Measurements from ENCODE around the gene ITGA11. TPM values are rescaled to one million over a fixed set of nuclear protein-coding genes. Genes with fewer than 3 reads are reported as not detected.

The ITGA11 gene
- total RNA-seq, 5 donors from 2014 or later (not counting 1 experiment from before 2014, with no cell fraction given) = 0.07 to 0.95 (median 0.18) TPM; not detected in 2

DNA sequence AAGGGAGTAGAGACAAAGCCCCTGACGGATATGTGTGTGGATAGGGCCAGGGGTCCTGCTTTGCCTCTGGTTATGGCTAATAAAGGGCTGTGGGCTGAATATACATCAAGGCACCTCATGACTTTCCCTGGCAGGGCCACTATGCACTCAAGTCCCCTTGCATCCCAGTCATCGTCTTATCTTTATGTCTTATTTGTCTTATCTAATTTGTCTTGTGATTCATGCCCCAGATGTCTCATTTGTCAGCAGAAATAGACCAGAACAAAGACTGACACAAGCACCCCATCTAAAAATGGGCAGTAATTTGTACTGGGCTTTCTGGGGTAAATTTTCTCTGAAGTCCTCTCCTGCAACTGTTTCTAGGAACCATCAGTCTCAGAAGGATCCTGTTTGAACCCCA is 68.6 kb downstream of the ITGA11 start:
- Mint-ChIP-seq H3K9me3 (no peaks in the 10 kb centered on the region), H3K4me1 (peaks cover 0 to 5% (median 2%) of the 10 kb centered on the region in 3 donors), H3K4me3 (no peak overlapping the region), H3K36me3 (no peaks in the 10 kb centered on the region), H3K27ac (no peak overlapping the region), H3K27me3 (peaks cover 4 to 9% of the 10 kb centered on the region in 2 donors)
- peaks cover 0 to 2% of the 10 kb centered on the region in 2 experiments for H3K4me1 ChIP-seq (ENCODE audit: control insufficient read depth in 1 of 2, extremely low read depth in 1 of 2, insufficient read depth in 2 of 2, low read length in 2 of 2)
- H3K27ac ChIP-seq (ENCODE audit: low read length) = no peak overlapping the region
- DNase-seq (no peak), ATAC-seq (replicated peaks in 1 of 4) (no peak)
- no CpG with 5 or more reads among the region's 2 CpGs for WGBS (ENCODE audit: insufficient coverage)
- H3K27me3 ChIP-seq (replicated peaks in 1 of 2; ENCODE audit: control insufficient read depth in 2 of 2, extremely low read depth in 1 of 2, insufficient read depth in 2 of 2, low read length in 1 of 2) = peaks cover 0 to 17% of the 10 kb centered on the region in 2 experiments
- CTCF ChIA-PET = no interaction called here
- no peaks in the 10 kb centered on the region for H3K9me3 ChIP-seq
- no peak overlapping the region for H3K4me3 ChIP-seq (ENCODE audit: control insufficient read depth in 1 of 2, extremely low read depth in 1 of 2, low read length in 1 of 2)
- POLR2A ChIA-PET = no interaction called here
- H3K36me3 ChIP-seq (ENCODE audit: control insufficient read depth in 2 of 2, extremely low read depth in 1 of 2, insufficient read depth in 1 of 2, low read length in 1 of 2) = no peaks in the 10 kb centered on the region

DNA sequence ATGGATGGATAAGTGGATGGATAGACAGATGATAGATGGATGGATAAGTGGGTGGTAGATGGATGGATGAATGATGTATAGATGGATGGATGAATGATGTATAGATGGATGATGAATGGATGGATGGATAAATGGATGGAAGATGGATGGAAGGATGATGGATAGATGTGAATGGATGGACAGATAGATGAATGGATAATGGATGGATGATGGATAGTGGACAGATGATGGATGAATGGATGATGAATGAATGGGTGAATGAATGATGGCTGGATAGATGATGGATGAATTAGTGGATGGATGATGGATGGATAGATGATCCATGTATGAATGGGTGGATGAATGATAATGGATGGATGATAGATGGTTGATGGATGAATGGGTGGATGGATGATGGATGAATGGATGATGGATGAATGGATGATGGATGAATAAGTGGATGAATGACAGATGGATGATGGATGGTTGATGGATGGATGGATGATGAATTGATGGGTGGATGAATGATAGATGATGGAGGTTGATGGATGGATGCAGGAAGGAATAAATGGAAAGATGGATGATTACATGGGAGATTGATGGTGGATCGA is 69.3 kb downstream of the ITGA11 start:
- Histone ChIP-seq H3K27me3 (replicated peaks in 1 of 2; ENCODE audit: control insufficient read depth in 2 of 2, extremely low read depth in 1 of 2, insufficient read depth in 2 of 2, low read length in 1 of 2) (peaks cover 0 to 14% of the 10 kb centered on the region in 2 experiments), H3K27ac (ENCODE audit: low read length) (no peak overlapping the region), H3K36me3 (ENCODE audit: control insufficient read depth in 2 of 2, extremely low read depth in 1 of 2, insufficient read depth in 1 of 2, low read length in 1 of 2) (no peaks in the 10 kb centered on the region), H3K4me3 (ENCODE audit: control insufficient read depth in 1 of 2, extremely low read depth in 1 of 2, low read length in 1 of 2) (no peak overlapping the region), H3K9me3 (no peaks in the 10 kb centered on the region), H3K4me1 (ENCODE audit: control insufficient read depth in 1 of 2, extremely low read depth in 1 of 2, insufficient read depth in 2 of 2, low read length in 2 of 2) (peaks cover 0 to 2% of the 10 kb centered on the region in 2 experiments)
- no peak overlapping the region for H3K4me3 Mint-ChIP-seq
- H3K4me1 Mint-ChIP-seq = peaks cover 0 to 5% (median 2%) of the 10 kb centered on the region in 3 donors
- H3K36me3 Mint-ChIP-seq = no peaks in the 10 kb centered on the region
- H3K9me3 Mint-ChIP-seq = no peaks in the 10 kb centered on the region
- 100% methylated on average over 1 of the region's 1 CpG for WGBS (ENCODE audit: insufficient coverage)
- no peak for ATAC-seq (replicated peaks in 1 of 4)
- no peak for DNase-seq
- CTCF ChIA-PET = no interaction called here
- POLR2A ChIA-PET = no interaction called here
- peaks cover 5 to 7% of the 10 kb centered on the region in 2 donors for H3K27me3 Mint-ChIP-seq
- no peak overlapping the region for H3K27ac Mint-ChIP-seq

DNA sequence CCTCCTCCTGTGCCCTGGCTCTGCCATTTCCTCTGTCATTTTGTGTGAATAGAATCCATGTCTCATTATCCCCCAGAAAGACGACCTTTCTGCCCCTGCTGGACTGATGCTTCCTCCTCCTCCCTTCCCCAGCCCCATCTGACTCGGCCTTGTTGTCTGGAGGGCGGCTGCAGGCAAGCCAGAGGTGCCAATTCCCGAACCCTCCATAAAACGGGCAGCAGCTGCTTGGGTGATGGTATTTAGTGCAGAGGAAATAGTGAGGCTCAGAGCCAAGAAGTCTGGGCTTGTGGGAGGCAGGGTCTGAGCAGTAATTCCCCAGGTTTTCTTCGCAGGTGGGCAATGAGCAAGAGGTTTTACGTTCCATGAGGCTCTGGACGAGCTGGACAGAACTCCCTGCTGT is 71.2 kb downstream of the ITGA11 start:
- Histone ChIP-seq H3K4me1 (ENCODE audit: control insufficient read depth in 1 of 2, extremely low read depth in 1 of 2, insufficient read depth in 2 of 2, low read length in 2 of 2) (peaks cover 0 to 2% of the 10 kb centered on the region in 2 experiments), H3K27ac (ENCODE audit: low read length) (no peak overlapping the region), H3K27me3 (replicated peaks in 1 of 2; ENCODE audit: control insufficient read depth in 2 of 2, extremely low read depth in 1 of 2, insufficient read depth in 2 of 2, low read length in 1 of 2) (peaks cover 0 to 10% of the 10 kb centered on the region in 2 experiments), H3K4me3 (ENCODE audit: control insufficient read depth in 1 of 2, extremely low read depth in 1 of 2, low read length in 1 of 2) (no peak overlapping the region), H3K9me3 (no peaks in the 10 kb centered on the region), H3K36me3 (ENCODE audit: control insufficient read depth in 2 of 2, extremely low read depth in 1 of 2, insufficient read depth in 1 of 2, low read length in 1 of 2) (no peaks in the 10 kb centered on the region)
- Mint-ChIP-seq H3K4me3 (no peak overlapping the region), H3K36me3 (no peaks in the 10 kb centered on the region), H3K27ac (no peak overlapping the region), H3K27me3 (peaks cover 0 to 2% of the 10 kb centered on the region in 2 donors), H3K9me3 (peaks cover 0 to 5% (median 4%) of the 10 kb centered on the region in 3 donors), H3K4me1 (peaks cover 0 to 5% (median 2%) of the 10 kb centered on the region in 3 donors)
- CTCF ChIA-PET = interaction anchor here in 1 of 2 donors (0.5 kb wide), 1 partner anchor 1120 kb away, joined by 3 read pairs; no protein-coding TSS in a partner anchor
- WGBS (ENCODE audit: insufficient coverage) = 66% methylated on average over 5 of the region's 8 CpGs
- POLR2A ChIA-PET = no interaction called here
- ATAC-seq (replicated peaks in 1 of 4) (no peak), DNase-seq (no peak)

DNA sequence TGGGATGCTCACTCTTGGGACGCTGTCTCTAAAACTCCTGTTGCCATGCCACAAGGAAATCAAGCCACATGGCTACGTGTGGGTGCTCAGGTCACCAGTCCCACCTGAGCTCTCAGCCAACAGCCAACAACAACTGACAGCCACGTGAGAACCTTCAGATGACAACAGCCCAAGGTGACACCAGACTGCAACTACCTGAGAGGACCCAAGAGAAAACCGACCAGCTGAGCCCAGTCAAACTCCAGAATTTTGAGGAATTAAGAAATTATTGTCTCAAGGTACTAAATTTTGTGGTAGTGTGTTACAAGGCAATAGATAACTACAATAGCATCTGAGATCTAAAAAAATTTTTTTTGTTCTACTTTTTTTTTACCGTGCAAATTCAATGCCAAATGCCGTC is 75.2 kb downstream of the ITGA11 start:
- ATAC-seq (replicated peaks in 1 of 4) (no peak), DNase-seq (no peak)
- H3K36me3 Mint-ChIP-seq = no peaks in the 10 kb centered on the region
- peaks cover 7 to 8% (median 7%) of the 10 kb centered on the region in 3 donors for H3K4me1 Mint-ChIP-seq
- POLR2A ChIA-PET = no interaction called here
- H3K4me3 Mint-ChIP-seq = no peak overlapping the region
- no peaks in the 10 kb centered on the region for H3K36me3 ChIP-seq (ENCODE audit: control insufficient read depth in 2 of 2, extremely low read depth in 1 of 2, insufficient read depth in 1 of 2, low read length in 1 of 2)
- no peaks in the 10 kb centered on the region for H3K4me1 ChIP-seq (ENCODE audit: control insufficient read depth in 1 of 2, extremely low read depth in 1 of 2, insufficient read depth in 2 of 2, low read length in 2 of 2)
- CTCF ChIA-PET = no interaction called here
- H3K27ac ChIP-seq (ENCODE audit: low read length) = no peak overlapping the region
- peaks cover 0 to 2% of the 10 kb centered on the region in 2 donors for H3K27me3 Mint-ChIP-seq
- no peaks in the 10 kb centered on the region for H3K9me3 ChIP-seq
- H3K4me3 ChIP-seq (ENCODE audit: control insufficient read depth in 1 of 2, extremely low read depth in 1 of 2, low read length in 1 of 2) = no peak overlapping the region
- peaks cover 0 to 10% of the 10 kb centered on the region in 2 experiments for H3K27me3 ChIP-seq (replicated peaks in 1 of 2; ENCODE audit: control insufficient read depth in 2 of 2, extremely low read depth in 1 of 2, insufficient read depth in 2 of 2, low read length in 1 of 2)
- WGBS (ENCODE audit: insufficient coverage) = 63% methylated on average over 1 of the region's 6 CpGs
- peaks cover 0 to 5% (median 4%) of the 10 kb centered on the region in 3 donors for H3K9me3 Mint-ChIP-seq
- H3K27ac Mint-ChIP-seq = no peak overlapping the region

DNA sequence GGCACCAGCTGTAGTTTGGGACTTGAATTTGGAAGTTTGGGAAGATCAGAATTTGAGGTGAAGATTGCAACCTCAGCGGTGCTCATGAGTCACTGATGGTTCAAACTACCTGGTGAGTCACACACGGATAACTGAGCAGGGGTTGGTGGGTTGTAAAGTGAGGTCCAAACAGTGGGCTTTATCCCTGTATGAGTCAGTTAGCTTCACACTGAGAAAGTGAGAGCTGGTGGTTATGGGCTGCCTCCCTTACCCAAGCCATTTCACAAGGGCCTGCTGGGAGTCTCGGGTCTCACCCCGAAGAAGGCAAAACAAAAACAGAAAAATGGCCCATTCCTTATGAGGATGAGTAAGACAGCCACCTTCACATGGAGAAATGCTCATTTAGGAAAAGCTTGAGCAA is 77.0 kb downstream of the ITGA11 start:
- DNase-seq = no peak
- Histone ChIP-seq H3K4me1 (ENCODE audit: control insufficient read depth in 1 of 2, extremely low read depth in 1 of 2, insufficient read depth in 2 of 2, low read length in 2 of 2) (no peaks in the 10 kb centered on the region), H3K4me3 (ENCODE audit: control insufficient read depth in 1 of 2, extremely low read depth in 1 of 2, low read length in 1 of 2) (no peak overlapping the region), H3K9me3 (no peaks in the 10 kb centered on the region), H3K27me3 (replicated peaks in 1 of 2; ENCODE audit: control insufficient read depth in 2 of 2, extremely low read depth in 1 of 2, insufficient read depth in 2 of 2, low read length in 1 of 2) (peaks cover 0 to 12% of the 10 kb centered on the region in 2 experiments), H3K36me3 (ENCODE audit: control insufficient read depth in 2 of 2, extremely low read depth in 1 of 2, insufficient read depth in 1 of 2, low read length in 1 of 2) (no peaks in the 10 kb centered on the region), H3K27ac (ENCODE audit: low read length) (no peak overlapping the region)
- ChIA-PET POLR2A (no interaction called here), CTCF (no interaction called here)
- Mint-ChIP-seq H3K27me3 (peaks cover 0 to 2% of the 10 kb centered on the region in 2 donors), H3K4me1 (peaks cover 7 to 11% (median 9%) of the 10 kb centered on the region in 3 donors), H3K27ac (peak overlapping the region in 1 of 2 donors; percentile 0), H3K4me3 (no peak overlapping the region), H3K36me3 (no peaks in the 10 kb centered on the region), H3K9me3 (peaks cover 0 to 5% (median 4%) of the 10 kb centered on the region in 3 donors)
- no peak for ATAC-seq (replicated peaks in 1 of 4)
- WGBS (ENCODE audit: insufficient coverage) = no CpG with 5 or more reads among the region's 4 CpGs

DNA sequence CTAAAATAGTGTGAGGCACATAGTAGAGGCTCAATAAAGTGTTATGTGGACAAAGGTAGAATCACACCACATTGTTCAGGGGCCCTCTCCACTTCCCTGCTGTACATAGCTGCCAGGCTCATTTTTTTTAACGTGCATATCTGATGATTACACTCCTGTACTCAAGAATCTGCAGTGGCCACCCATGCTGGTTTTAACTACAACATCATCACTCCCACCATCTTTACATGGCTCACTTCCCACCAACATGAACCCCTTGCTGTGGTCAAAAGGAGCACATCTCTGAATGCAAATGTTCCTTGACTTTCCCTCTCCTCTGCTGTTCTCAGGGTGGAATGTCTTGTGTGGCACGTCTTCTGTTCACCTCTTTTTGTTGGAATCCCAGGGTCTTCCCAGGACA is 77.7 kb downstream of the ITGA11 start:
- no peaks in the 10 kb centered on the region for H3K36me3 ChIP-seq (ENCODE audit: control insufficient read depth in 2 of 2, extremely low read depth in 1 of 2, insufficient read depth in 1 of 2, low read length in 1 of 2)
- 60% methylated on average over 1 of the region's 2 CpGs for WGBS (ENCODE audit: insufficient coverage)
- no peaks in the 10 kb centered on the region for H3K36me3 Mint-ChIP-seq
- peaks cover 0 to 2% of the 10 kb centered on the region in 2 donors for H3K27me3 Mint-ChIP-seq
- no peak overlapping the region for H3K4me3 ChIP-seq (ENCODE audit: control insufficient read depth in 1 of 2, extremely low read depth in 1 of 2, low read length in 1 of 2)
- no peaks in the 10 kb centered on the region for H3K9me3 ChIP-seq
- H3K27ac ChIP-seq (ENCODE audit: low read length) = no peak overlapping the region
- no peak overlapping the region for H3K27ac Mint-ChIP-seq
- no peak overlapping the region for H3K4me3 Mint-ChIP-seq
- POLR2A ChIA-PET = no interaction called here
- DNase-seq (no peak), ATAC-seq (replicated peaks in 1 of 4) (no peak)
- no peaks in the 10 kb centered on the region for H3K4me1 ChIP-seq (ENCODE audit: control insufficient read depth in 1 of 2, extremely low read depth in 1 of 2, insufficient read depth in 2 of 2, low read length in 2 of 2)
- H3K4me1 Mint-ChIP-seq = peaks cover 7 to 11% (median 9%) of the 10 kb centered on the region in 3 donors
- H3K9me3 Mint-ChIP-seq = peaks cover 0 to 5% (median 4%) of the 10 kb centered on the region in 3 donors
- peaks cover 0 to 13% of the 10 kb centered on the region in 2 experiments for H3K27me3 ChIP-seq (replicated peaks in 1 of 2; ENCODE audit: control insufficient read depth in 2 of 2, extremely low read depth in 1 of 2, insufficient read depth in 2 of 2, low read length in 1 of 2)
- CTCF ChIA-PET = no interaction called here
